Measurements from ENCODE around the gene ST6GALNAC6.

DNA sequence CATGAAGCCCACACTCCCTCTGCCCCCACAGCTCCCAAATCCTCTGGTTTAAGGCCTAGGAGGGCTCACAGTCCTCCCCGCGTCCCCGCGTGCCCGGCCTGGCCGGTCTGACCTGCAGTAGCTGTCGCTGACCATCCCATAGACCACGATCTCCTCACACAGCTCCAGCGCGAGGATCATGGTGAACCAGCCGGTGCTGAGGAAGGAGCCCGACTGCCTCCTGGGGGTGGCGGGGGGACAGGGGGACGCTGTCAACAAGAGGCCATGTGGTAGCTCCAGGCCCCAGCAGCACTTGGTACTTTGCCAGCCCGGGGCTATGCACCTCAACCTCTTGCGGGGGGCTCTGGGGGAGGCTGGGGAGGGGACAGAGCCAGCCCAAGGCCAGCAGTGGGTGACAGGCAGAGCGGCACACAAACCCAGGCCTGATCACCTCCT lies 10.5 kb upstream of the ST6GALNAC6 start:
- no peak for TF ChIP-seq CTCF (IDR thresholded peaks at IDR 0.05)
- no peak for TF ChIP-seq EZH2 (IDR thresholded peaks at IDR 0.05; ENCODE audit: borderline replicate concordance, insufficient read depth, low read depth, low read length, poor library complexity, severe bottlenecking)

Data from B cell (primary cell).